Activated T-cell treated with anti-CD3 and anti-CD28 coated beads, Interleukin-2, amount 50 U/mL, for 4 hours (primary cell): ENCODE results near the gene TSPAN14. TPM values are rescaled to one million over a fixed set of nuclear protein-coding genes. Genes with fewer than 3 reads are reported as not detected.
A peak's percentile ranks its signal among the peaks of the same experiment; 100 is the strongest.

Experiments used
- ATAC-seq, 2 donors: fragments of 200-7000 bp; cut with Tn5 transposase; one replicate each; pipeline ENCODE4 v1.10.0; 2021
- DNase-seq: peaks from one replicate; pipeline ENCODE4 v3.0.0-alpha.2; 2020
- H3K27me3 Mint-ChIP-seq: one replicate; pipeline ENCODE4 v1.8.0; 2021; ENCODE audit warnings: low read depth, mixed read lengths
- H3K36me3 Mint-ChIP-seq: one replicate; pipeline ENCODE4 v1.8.0; 2022; ENCODE audit warnings: mixed read lengths; ENCODE audit not compliant: insufficient read depth
- H3K4me1 Mint-ChIP-seq: one replicate; pipeline ENCODE4 v1.8.0; 2021; ENCODE audit warnings: low read depth, mixed read lengths
- H3K4me3 Mint-ChIP-seq: one replicate; pipeline ENCODE4 v1.8.0; 2021; ENCODE audit warnings: mild to moderate bottlenecking, moderate library complexity, mixed read lengths
- H3K9me3 Mint-ChIP-seq: one replicate; pipeline ENCODE4 v1.8.0; 2021; ENCODE audit warnings: mixed read lengths
- total RNA-seq, 3 donors: library from RNA; stranded (reverse); gene quantifications; one replicate each; pipeline ENCODE4 v1.2.1, GENCODE V29; 2021

TSPAN14 gene
- total RNA-seq, 3 donors from 2014 or later = 31.8 to 36.2 (median 35.0) TPM

DNA sequence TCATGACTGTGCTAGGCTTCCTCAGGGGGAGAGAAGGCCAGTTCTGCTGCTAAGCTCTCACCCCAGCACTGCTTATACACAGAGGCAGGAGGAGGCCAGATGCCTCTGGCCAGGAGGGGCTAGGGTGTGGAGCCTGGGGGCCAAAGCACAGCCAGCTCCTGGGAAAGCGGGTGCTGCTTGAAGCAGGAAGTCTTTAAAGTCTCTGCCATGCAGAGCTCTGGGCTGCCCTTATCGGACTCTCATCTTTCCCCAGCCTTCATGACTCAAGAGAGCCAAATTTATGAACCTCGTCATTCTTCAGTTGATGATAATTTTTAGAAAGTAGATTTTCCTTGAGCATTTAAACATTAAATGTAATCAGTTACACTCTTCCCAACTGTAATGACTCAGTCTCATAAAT, 11.2 kb upstream of the TSPAN14 start:
- Mint-ChIP-seq H3K4me3 (no peak overlapping the region), H3K27me3 (peaks cover 3% of the 10 kb centered on the region), H3K9me3 (no peaks in the 10 kb centered on the region), H3K4me1 (peaks cover 37% of the 10 kb centered on the region), H3K36me3 (no peaks in the 10 kb centered on the region)
- ATAC-seq (no peak), DNase-seq (no peak)

DNA sequence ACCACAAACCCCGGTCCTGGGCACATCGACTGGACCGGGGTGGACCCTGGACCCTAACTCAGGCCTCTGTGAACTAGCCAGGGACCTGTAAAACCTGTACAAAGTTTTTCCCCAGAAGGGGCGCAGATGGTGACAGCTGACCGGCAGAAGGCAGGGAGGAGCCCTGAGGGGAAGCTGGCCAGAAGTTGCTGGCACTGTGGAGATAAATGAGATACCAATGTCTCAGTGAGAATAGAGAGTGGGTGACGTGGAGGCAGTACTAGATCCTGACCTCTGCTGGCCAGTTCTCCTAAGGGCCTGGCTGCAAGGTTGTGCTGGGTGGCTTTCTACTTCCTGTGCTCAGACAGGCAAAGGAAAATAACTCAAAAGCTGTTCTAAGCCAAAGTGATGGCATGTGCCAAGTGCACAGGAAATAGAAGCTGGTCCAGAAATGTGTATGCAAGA, 10.6 kb upstream of the TSPAN14 start:
- DNase-seq = no peak
- peaks cover 38% of the 10 kb centered on the region for H3K4me1 Mint-ChIP-seq
- H3K36me3 Mint-ChIP-seq = no peaks in the 10 kb centered on the region
- no peaks in the 10 kb centered on the region for H3K9me3 Mint-ChIP-seq
- no peaks in the 10 kb centered on the region for H3K27me3 Mint-ChIP-seq
- no peak for ATAC-seq
- no peak overlapping the region for H3K4me3 Mint-ChIP-seq

DNA sequence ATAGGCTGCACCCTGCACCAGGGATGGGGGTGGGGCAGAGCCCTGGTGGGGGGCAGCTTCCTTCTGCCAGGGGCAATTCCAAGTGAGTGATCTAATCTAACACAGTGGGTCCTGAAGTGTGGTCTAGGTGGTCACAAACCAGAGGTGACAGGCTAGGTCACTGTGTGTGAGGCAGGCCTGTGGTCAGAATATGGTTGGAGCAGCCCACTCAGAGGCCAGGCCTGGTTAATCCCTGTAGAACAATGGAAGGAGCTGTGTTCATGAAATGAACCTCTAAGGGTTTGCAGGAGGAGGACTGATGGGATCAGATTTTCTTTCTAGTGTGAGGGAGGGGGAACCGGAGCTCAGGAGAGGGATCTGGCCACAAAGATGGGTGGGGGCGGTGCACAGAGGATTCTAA, 10.0 kb upstream of the TSPAN14 start:
- no peaks in the 10 kb centered on the region for H3K27me3 Mint-ChIP-seq
- ATAC-seq = no peak
- H3K36me3 Mint-ChIP-seq = no peaks in the 10 kb centered on the region
- H3K9me3 Mint-ChIP-seq = no peaks in the 10 kb centered on the region
- H3K4me3 Mint-ChIP-seq = no peak overlapping the region
- H3K4me1 Mint-ChIP-seq = peaks cover 38% of the 10 kb centered on the region
- no peak for DNase-seq

GRCh38 chr10:80444646-80445319, 9.3 kb upstream of the TSPAN14 start:
- H3K36me3 Mint-ChIP-seq = no peaks in the 10 kb centered on the region
- no peaks in the 10 kb centered on the region for H3K9me3 Mint-ChIP-seq
- DNase-seq = peak; percentile 42
- no peak overlapping the region for H3K4me3 Mint-ChIP-seq
- H3K27me3 Mint-ChIP-seq = no peaks in the 10 kb centered on the region
- peak; percentile 85 to 90 for ATAC-seq
- peaks cover 42% of the 10 kb centered on the region for H3K4me1 Mint-ChIP-seq

- Mint-ChIP-seq H3K36me3 (no peaks in the 10 kb centered on the region), H3K4me3 (no peak overlapping the region), H3K9me3 (no peaks in the 10 kb centered on the region), H3K4me1 (peaks cover 42% of the 10 kb centered on the region), H3K27me3 (no peaks in the 10 kb centered on the region)
- DNase-seq (no peak), ATAC-seq (no peak)
Observed at GRCh38 chr10:80447436-80448190, 6.5 kb upstream of the TSPAN14 start.

DNA sequence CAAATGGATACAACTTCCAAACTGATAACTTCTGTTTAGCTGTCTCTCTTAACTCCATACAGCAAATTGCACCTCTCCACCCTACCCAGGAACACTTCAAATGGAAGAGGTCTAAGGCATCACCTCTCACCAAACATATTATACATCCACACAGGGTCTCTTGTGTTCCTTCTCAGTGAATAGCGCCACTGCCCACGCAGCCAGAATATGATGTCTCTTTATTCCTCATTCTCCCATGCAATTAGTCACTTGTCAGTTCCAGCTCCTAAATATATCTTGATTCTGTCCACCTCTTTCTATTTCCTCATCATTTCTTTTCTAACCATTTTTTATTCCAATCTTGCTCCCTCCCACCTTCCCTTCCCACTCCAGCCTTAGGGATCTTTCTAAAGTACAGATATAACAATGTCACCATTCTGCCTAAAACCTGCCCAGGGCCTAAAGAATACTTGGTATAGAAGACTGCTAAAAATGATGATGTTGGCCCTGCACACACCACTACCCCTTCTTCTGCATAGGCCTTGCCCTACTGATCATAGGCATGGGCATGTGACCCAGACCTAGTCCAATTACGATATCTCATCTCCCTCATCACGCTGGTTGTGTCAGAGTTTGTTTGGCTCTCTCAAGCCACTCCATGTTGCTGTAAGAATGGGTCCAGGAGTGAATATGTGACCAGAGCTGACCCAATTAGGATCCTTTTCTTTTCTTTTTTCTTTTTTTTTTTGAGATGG, 5.7 kb upstream of the TSPAN14 start:
- H3K36me3 Mint-ChIP-seq = no peaks in the 10 kb centered on the region
- ATAC-seq = no peak
- H3K4me3 Mint-ChIP-seq = no peak overlapping the region
- H3K27me3 Mint-ChIP-seq = no peaks in the 10 kb centered on the region
- H3K9me3 Mint-ChIP-seq = no peaks in the 10 kb centered on the region
- H3K4me1 Mint-ChIP-seq = peaks cover 41% of the 10 kb centered on the region
- DNase-seq = no peak

- no peaks in the 10 kb centered on the region for H3K36me3 Mint-ChIP-seq
- H3K27me3 Mint-ChIP-seq = no peaks in the 10 kb centered on the region
- no peaks in the 10 kb centered on the region for H3K9me3 Mint-ChIP-seq
- peaks cover 31% of the 10 kb centered on the region for H3K4me1 Mint-ChIP-seq
- no peak for ATAC-seq
- no peak for DNase-seq
- no peak overlapping the region for H3K4me3 Mint-ChIP-seq
Observed at GRCh38 chr10:80449520-80449919, 4.6 kb upstream of the TSPAN14 start.

GRCh38 chr10:80451132-80451531, 3.0 kb upstream of the TSPAN14 start:
- no peaks in the 10 kb centered on the region for H3K9me3 Mint-ChIP-seq
- H3K4me1 Mint-ChIP-seq = peaks cover 26% of the 10 kb centered on the region
- DNase-seq (no peak), ATAC-seq (no peak)
- no peaks in the 10 kb centered on the region for H3K27me3 Mint-ChIP-seq
- no peak overlapping the region for H3K4me3 Mint-ChIP-seq
- H3K36me3 Mint-ChIP-seq = no peaks in the 10 kb centered on the region

DNA sequence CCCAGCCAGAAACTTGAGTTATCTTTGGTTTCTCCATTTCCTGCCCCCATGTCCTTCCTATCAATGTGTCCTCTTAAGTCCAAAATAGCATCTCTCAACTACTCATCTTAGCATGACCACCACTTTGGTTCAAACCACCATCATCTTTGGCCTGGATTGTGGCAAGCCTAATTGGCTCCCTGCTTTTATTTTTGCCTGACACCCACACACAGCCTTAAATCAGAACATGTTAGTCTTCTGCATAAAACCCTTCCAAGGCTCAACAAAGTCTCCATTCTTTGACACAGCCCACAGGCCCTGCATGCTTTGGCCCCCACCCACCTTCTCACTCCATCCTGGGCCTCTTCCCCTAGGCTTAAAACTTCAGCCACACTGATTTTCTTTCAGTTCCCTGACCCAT, 2.0 kb upstream of the TSPAN14 start:
- ATAC-seq (no peak), DNase-seq (no peak)
- no peak overlapping the region for H3K4me3 Mint-ChIP-seq
- no peaks in the 10 kb centered on the region for H3K36me3 Mint-ChIP-seq
- H3K9me3 Mint-ChIP-seq = no peaks in the 10 kb centered on the region
- no peaks in the 10 kb centered on the region for H3K27me3 Mint-ChIP-seq
- peaks cover 31% of the 10 kb centered on the region for H3K4me1 Mint-ChIP-seq

- no peaks in the 10 kb centered on the region for H3K36me3 Mint-ChIP-seq
- no peak for ATAC-seq
- peaks cover 31% of the 10 kb centered on the region for H3K4me1 Mint-ChIP-seq
- no peak for DNase-seq
- no peaks in the 10 kb centered on the region for H3K27me3 Mint-ChIP-seq
- H3K9me3 Mint-ChIP-seq = no peaks in the 10 kb centered on the region
- no peak overlapping the region for H3K4me3 Mint-ChIP-seq
Observed at GRCh38 chr10:80452640-80453039, 1.5 kb upstream of the TSPAN14 start.

- Mint-ChIP-seq H3K36me3 (no peaks in the 10 kb centered on the region), H3K9me3 (no peaks in the 10 kb centered on the region), H3K4me3 (peak overlapping the region; percentile 82)
Observed at GRCh38 chr10:80453056-80453841, 861 bp upstream of the TSPAN14 start.

DNA sequence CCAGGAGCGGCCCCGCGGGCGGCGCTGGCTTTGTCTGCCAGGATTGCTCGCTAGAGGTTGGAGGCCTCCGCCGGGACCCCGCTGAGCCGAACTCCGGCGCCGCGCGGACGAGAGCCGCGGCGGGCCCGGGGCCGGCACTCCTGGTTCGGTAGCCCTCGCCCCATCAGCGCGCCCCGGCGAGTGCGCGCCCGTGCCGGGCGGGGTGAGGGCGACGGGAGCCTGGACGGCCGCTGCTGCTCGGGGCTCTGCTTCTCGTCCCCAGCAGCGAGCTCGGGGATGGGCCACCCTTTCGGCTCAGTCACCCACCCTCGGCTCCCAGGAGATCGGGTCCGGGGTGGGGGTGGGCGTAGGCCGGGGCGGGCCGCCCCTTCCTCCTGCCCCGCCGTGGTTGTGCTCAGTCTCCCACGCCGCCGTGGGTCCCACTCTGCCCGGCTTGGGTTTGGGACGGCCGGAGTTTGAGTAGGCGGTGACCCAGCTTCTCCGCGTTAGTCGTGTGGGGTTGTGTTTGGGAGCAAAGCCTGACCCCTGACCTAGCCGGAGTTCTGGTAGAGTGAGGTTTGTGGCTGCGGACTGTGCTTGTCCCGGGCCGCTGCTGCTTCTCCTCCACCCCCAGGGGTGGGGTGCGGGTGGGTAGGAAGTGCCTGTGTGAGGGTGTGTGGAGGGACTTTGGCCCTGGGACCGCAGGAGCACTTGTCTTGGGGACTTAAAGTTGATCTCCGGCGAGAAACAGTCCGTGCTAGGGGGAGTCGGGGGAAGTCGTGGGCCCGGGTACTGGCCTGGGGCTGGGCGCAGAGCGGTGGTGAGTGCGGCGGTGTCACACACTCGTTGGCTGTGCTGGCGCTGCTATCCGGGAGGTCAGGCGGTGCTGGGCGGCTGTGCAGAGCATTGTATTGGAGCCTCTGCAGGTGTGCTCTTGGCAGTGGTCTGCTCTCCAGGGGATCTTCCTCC, 677 bp downstream of the TSPAN14 start:
- Mint-ChIP-seq H3K4me1 (peaks cover 46% of the 10 kb centered on the region), H3K36me3 (no peaks in the 10 kb centered on the region), H3K4me3 (peak overlapping the region; percentile 97), H3K9me3 (no peaks in the 10 kb centered on the region), H3K27me3 (no peaks in the 10 kb centered on the region)
- ATAC-seq = peak; percentile 28 to 30
- no peak for DNase-seq

More at GRCh38 chr10:80453056-80453841, 861 bp upstream of the TSPAN14 start:
- DNase-seq (no peak), ATAC-seq (no peak)
- Mint-ChIP-seq H3K4me1 (peaks cover 35% of the 10 kb centered on the region), H3K27me3 (no peaks in the 10 kb centered on the region)
